Endodermal cell (in vitro differentiated cells): ENCODE results near the gene NLGN1. TPM values are rescaled to one million over a fixed set of nuclear protein-coding genes. Genes with fewer than 3 reads are reported as not detected.

Source experiments
- DNase-seq: peaks from one replicate; pipeline ENCODE4 v3.0.0-alpha.2; 2017
- H3K27ac ChIP-seq: 2 replicates; pipeline ENCODE4 v1.5.1; 2013; ENCODE audit warnings: mild to moderate bottlenecking, low read depth, low read length, moderate library complexity
- H3K27me3 ChIP-seq: 2 replicates; pipeline ENCODE4 v1.6.1; 2013; ENCODE audit warnings: mild to moderate bottlenecking, low read length, moderate library complexity; ENCODE audit not compliant: insufficient read depth, control insufficient read depth, poor library complexity, severe bottlenecking
- H3K36me3 ChIP-seq: 2 replicates; pipeline ENCODE4 v1.7.0; 2013; ENCODE audit warnings: mild to moderate bottlenecking, low read length, moderate library complexity; ENCODE audit not compliant: control insufficient read depth, insufficient read depth
- H3K4me1 ChIP-seq: one replicate; pipeline ENCODE4 v1.7.0; 2013; ENCODE audit warnings: low read length; ENCODE audit not compliant: control insufficient read depth, insufficient read depth
- H3K4me3 ChIP-seq: 2 replicates; pipeline ENCODE4 v1.5.1; 2013; ENCODE audit warnings: mild to moderate bottlenecking, low read length, moderate library complexity
- H3K9ac ChIP-seq: 2 replicates; pipeline ENCODE4 v1.6.1; 2013; ENCODE audit warnings: mild to moderate bottlenecking, low read length, moderate library complexity; ENCODE audit not compliant: poor library complexity, severe bottlenecking; ENCODE audit errors: extremely low read depth
- H3K9me3 ChIP-seq: 2 replicates; pipeline ENCODE4 v1.6.1; 2013; ENCODE audit warnings: mild to moderate bottlenecking, low read length, moderate library complexity; ENCODE audit not compliant: control insufficient read depth
- H3K27ac Mint-ChIP-seq: 2 replicates; pipeline ENCODE4 v1.8.0; 2020; ENCODE audit warnings: mixed read lengths
- H3K27me3 Mint-ChIP-seq: 2 replicates; pipeline ENCODE4 v1.8.0; 2021; ENCODE audit warnings: mild to moderate bottlenecking, mixed read lengths; ENCODE audit not compliant: insufficient read depth
- H3K36me3 Mint-ChIP-seq: 2 replicates; pipeline ENCODE4 v1.8.0; 2020; ENCODE audit warnings: low read depth, mixed read lengths
- H3K4me1 Mint-ChIP-seq: 2 replicates; pipeline ENCODE4 v1.8.0; 2020; ENCODE audit warnings: mixed read lengths
- H3K4me3 Mint-ChIP-seq: 2 replicates; pipeline ENCODE4 v1.8.0; 2020; ENCODE audit warnings: mild to moderate bottlenecking, moderate library complexity, mixed read lengths
- H3K9me3 Mint-ChIP-seq: 2 replicates; pipeline ENCODE4 v1.8.0; 2020; ENCODE audit warnings: mild to moderate bottlenecking, mixed read lengths
- WGBS, 2 experiments: methylation state at CpG; one replicate each; pipeline versions ENCODE4 v1.1.5 to v1.1.7; 2013; ENCODE audit warnings: missing lambda C conversion rate in 2 of 2, mixed read lengths in 1 of 2; ENCODE audit not compliant: insufficient coverage in 1 of 2, insufficient read length in 1 of 2; 5-methylcytosine and 5-hydroxymethylcytosine counted together
- total RNA-seq, 2 donors: library from RNA; stranded (reverse); fragmentation: NEBNext Ultra II Directional in 1 of 2; extraction: Animal tissue kit (Norgen Biotek cat#: 25700) in 1 of 2; gene quantifications; 2 replicates in 1 of 2; 3 replicates in 1 of 2; pipeline ENCODE4 v1.2.1, GENCODE V29; 2021
- TF ChIP-seq, protein P1 (sequence below): fragments of 200-600 bp; sonication (generic); conservative IDR thresholded peaks from 2 replicates; pipeline ENCODE4 v1.5.0; 2021; ENCODE audit warnings: antibody characterized with exemption, mild to moderate bottlenecking

NLGN1 gene
- total RNA-seq, 2 donors from 2014 or later, result 3.4 to 14.3 TPM

DNA sequence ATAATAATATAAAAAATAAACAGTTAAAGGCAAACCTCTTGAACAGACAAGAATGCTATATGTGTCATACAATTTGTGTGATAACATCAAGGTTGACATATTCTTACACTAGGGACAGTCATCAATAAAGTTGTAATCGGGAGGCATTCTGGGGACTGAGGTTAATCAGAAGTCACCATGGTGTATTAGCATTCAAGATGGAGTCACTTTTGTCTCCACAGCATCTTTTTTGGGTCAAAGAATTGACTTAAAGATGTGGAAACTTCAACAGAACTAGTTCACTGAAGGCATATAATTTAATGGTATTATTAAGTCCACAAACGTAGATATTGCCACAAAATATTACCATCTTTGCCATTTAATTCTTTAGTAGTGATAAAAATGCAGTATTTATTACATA lies 836.0 kb downstream of the NLGN1 start:
- no peak for DNase-seq
- H3K4me1 Mint-ChIP-seq, result peaks cover 26% of the 10 kb centered on the region
- TF ChIP-seq, protein P1, sequence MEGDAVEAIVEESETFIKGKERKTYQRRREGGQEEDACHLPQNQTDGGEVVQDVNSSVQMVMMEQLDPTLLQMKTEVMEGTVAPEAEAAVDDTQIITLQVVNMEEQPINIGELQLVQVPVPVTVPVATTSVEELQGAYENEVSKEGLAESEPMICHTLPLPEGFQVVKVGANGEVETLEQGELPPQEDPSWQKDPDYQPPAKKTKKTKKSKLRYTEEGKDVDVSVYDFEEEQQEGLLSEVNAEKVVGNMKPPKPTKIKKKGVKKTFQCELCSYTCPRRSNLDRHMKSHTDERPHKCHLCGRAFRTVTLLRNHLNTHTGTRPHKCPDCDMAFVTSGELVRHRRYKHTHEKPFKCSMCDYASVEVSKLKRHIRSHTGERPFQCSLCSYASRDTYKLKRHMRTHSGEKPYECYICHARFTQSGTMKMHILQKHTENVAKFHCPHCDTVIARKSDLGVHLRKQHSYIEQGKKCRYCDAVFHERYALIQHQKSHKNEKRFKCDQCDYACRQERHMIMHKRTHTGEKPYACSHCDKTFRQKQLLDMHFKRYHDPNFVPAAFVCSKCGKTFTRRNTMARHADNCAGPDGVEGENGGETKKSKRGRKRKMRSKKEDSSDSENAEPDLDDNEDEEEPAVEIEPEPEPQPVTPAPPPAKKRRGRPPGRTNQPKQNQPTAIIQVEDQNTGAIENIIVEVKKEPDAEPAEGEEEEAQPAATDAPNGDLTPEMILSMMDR, result no peak
- no peak overlapping the region for H3K9ac ChIP-seq
- H3K4me3 Mint-ChIP-seq, result no peak overlapping the region
- H3K27ac ChIP-seq, result no peak overlapping the region
- WGBS, 2 experiments, result 100% methylated on average over 1 of the region's 2 CpGs; no CpG with 5 or more reads in 1 of the 2 experiments
- no peaks in the 10 kb centered on the region for H3K27me3 ChIP-seq
- peaks cover 8% of the 10 kb centered on the region for H3K9me3 ChIP-seq
- no peaks in the 10 kb centered on the region for H3K36me3 ChIP-seq
- no peaks in the 10 kb centered on the region for H3K27me3 Mint-ChIP-seq
- no peak overlapping the region for H3K4me3 ChIP-seq
- H3K9me3 Mint-ChIP-seq, result peaks cover 10% of the 10 kb centered on the region
- peaks cover 5% of the 10 kb centered on the region for H3K4me1 ChIP-seq
- H3K27ac Mint-ChIP-seq, result no peak overlapping the region
- peaks cover 9% of the 10 kb centered on the region for H3K36me3 Mint-ChIP-seq

DNA sequence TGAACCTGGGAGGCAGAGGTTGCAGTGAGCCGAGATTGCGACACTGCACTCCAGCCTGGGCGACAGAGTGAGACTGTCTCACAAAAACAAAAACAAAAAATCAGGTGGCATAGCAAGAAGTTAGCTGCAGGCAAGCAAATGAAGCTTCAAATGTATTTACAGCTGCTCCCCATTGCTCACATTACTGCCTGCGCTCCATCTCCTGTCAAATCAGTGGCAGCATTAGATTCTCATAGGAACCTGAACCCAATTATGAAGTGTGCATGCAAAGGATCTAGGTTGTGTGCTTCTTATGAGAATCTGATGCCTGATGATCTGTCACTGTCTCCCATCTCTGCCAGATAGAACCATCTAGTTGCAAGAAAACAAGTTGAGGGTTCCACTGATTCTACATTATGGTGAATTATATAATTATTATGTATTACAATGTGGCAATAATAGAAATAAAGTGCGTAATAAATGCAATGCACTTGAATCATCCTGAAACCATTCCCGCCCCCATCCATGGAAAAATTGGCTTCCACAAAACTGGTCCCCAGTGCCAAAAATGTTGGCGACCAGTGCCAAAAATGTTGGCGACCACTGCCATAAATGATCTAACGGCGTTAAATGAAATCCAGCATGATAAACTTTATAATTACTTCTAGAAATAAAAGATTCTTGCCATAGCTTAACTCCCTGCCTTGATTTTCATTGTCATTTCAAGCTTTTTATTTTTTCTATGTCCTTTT lies 844.9 kb downstream of the NLGN1 start:
- Mint-ChIP-seq H3K4me3 (no peak overlapping the region), H3K4me1 (peaks cover 4% of the 10 kb centered on the region), H3K9me3 (peaks cover 2% of the 10 kb centered on the region), H3K27me3 (no peaks in the 10 kb centered on the region), H3K36me3 (peaks cover 2% of the 10 kb centered on the region), H3K27ac (no peak overlapping the region)
- Histone ChIP-seq H3K27me3 (no peaks in the 10 kb centered on the region), H3K4me1 (no peaks in the 10 kb centered on the region), H3K36me3 (no peaks in the 10 kb centered on the region), H3K9me3 (no peaks in the 10 kb centered on the region), H3K27ac (no peak overlapping the region), H3K9ac (no peak overlapping the region), H3K4me3 (no peak overlapping the region)
- 90 to 98% methylated on average over 7 to 10 of the region's 10 CpGs for WGBS, 2 experiments
- TF ChIP-seq, protein P1, result no peak
- no peak for DNase-seq

DNA sequence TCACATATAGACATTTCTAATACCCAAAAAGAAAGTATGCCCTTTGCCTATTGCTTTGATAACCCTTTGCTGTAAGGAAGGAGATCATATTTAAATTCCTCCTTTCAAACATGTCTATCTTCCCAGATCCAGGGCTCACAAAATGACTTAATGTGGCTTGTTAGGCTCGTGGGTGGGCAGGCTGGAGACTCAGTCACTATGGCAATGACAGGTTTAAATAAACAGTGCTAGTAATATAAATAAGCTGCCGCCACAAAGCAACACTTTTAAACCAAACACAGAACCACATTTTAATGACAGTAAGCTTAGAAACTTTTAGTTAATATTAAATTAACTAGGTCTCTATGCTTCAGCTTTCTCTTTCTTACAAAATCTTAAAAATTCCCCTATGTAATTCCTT lies 845.6 kb downstream of the NLGN1 start:
- WGBS, 2 experiments, result 69% methylated on average over 2 of the region's 2 CpGs; no CpG with 5 or more reads in 1 of the 2 experiments
- Histone ChIP-seq H3K9me3 (no peaks in the 10 kb centered on the region), H3K36me3 (no peaks in the 10 kb centered on the region), H3K9ac (no peak overlapping the region), H3K27me3 (no peaks in the 10 kb centered on the region), H3K27ac (no peak overlapping the region), H3K4me3 (no peak overlapping the region), H3K4me1 (peaks cover 3% of the 10 kb centered on the region)
- no peak for DNase-seq
- Mint-ChIP-seq H3K27ac (no peak overlapping the region), H3K9me3 (no peaks in the 10 kb centered on the region), H3K4me3 (no peak overlapping the region), H3K27me3 (no peaks in the 10 kb centered on the region), H3K4me1 (peaks cover 11% of the 10 kb centered on the region), H3K36me3 (no peaks in the 10 kb centered on the region)
- TF ChIP-seq, protein P1, result no peak
